Liver (tissue), 3 donors: ENCODE results near the gene UMAD1.

Experiments used
- EGR1 ChIP-seq, 2 donors: IDR thresholded peaks; 2 replicates each; pipeline ENCODE4 v1.6.1; 2016 to 2018; ENCODE audit warnings: antibody characterized with exemption in 2 of 2, low read depth in 2 of 2
- HNF4G ChIP-seq: IDR thresholded peaks from 2 replicates; pipeline ENCODE4 v1.6.1; 2016; ENCODE audit warnings: antibody characterized with exemption
- SP1 ChIP-seq: IDR thresholded peaks from 2 replicates; pipeline ENCODE4 v1.6.1; 2018; ENCODE audit warnings: antibody characterized with exemption, mild to moderate bottlenecking
- YY1 ChIP-seq: IDR thresholded peaks from 2 replicates; pipeline ENCODE4 v1.6.1; 2016; ENCODE audit warnings: antibody characterized with exemption, mild to moderate bottlenecking
- TF ChIP-seq, protein P1 (sequence below): fragments of 150-350 bp; IDR thresholded peaks from 2 replicates; pipeline ENCODE4 v1.5.1; 2017; ENCODE audit warnings: improper control_type of control experiment, low read depth, low read length; ENCODE audit not compliant: missing input control
- TF ChIP-seq, protein P2 (sequence below): IDR thresholded peaks from 2 replicates; pipeline ENCODE4 v1.6.1; 2016; ENCODE audit warnings: antibody characterized with exemption
- donor health status: healthy.
- donor health status: healthy.

DNA sequence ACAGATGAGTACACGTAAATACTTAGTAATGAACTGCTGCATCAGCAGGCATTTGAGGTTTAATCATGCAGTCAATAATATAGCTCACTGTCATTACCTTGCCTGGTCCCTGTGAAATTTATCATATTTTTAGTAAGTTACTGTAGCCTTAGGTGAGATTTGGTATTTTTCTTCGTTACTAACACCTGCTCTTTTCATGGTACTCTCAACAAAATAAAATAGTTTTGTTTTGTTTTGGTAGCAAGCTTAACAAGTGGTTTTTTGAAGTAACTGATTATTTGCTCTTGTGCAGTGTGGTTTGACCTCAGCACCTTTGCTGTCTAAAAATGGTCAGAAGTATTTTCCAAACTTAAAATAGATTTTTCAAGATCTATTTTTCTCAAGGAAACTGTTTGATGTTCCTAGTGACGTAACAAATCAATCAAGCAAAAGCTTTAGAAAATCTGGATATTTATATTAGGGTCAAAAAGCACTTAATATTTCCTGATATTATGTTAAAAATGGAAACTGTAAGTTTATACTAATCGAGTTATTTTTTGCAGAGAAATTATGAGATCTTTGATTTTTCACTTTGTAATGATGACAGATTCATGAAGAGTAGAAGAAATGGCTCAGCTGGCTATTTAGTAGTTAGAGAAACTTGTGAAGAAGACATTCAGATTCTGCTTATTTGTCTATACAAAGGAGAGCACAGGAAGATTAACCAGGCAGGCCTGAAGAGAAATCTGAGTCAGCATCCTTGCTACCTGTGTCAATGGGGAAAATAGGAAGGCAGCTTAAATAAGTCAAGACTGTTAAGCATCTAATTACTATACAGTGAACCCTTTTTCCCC lies 98.9 kb downstream of the UMAD1 start:
- TF ChIP-seq HNF4G, result no peak
- no peak for TF ChIP-seq EGR1 (IDR thresholded peaks at IDR 0.05; ENCODE audit: low read depth in 2 of 2)
- TF ChIP-seq SP1, result no peak
- TF ChIP-seq, protein P1, sequence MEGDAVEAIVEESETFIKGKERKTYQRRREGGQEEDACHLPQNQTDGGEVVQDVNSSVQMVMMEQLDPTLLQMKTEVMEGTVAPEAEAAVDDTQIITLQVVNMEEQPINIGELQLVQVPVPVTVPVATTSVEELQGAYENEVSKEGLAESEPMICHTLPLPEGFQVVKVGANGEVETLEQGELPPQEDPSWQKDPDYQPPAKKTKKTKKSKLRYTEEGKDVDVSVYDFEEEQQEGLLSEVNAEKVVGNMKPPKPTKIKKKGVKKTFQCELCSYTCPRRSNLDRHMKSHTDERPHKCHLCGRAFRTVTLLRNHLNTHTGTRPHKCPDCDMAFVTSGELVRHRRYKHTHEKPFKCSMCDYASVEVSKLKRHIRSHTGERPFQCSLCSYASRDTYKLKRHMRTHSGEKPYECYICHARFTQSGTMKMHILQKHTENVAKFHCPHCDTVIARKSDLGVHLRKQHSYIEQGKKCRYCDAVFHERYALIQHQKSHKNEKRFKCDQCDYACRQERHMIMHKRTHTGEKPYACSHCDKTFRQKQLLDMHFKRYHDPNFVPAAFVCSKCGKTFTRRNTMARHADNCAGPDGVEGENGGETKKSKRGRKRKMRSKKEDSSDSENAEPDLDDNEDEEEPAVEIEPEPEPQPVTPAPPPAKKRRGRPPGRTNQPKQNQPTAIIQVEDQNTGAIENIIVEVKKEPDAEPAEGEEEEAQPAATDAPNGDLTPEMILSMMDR, result no peak
- TF ChIP-seq YY1, result no peak
- TF ChIP-seq, protein P2, sequence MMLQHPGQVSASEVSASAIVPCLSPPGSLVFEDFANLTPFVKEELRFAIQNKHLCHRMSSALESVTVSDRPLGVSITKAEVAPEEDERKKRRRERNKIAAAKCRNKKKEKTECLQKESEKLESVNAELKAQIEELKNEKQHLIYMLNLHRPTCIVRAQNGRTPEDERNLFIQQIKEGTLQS, result no peak
